ENCODE measurements around the gene LMO2.

The LMO2 gene

GRCh38 chr11:33861941-33862589 lies 29.8 kb downstream of the LMO2 start:
- TF ChIP-seq CTCF (IDR thresholded peaks at IDR 0.05), result no peak

GRCh38 chr11:33861386-33861785 lies 30.5 kb downstream of the LMO2 start:
- TF ChIP-seq CTCF (IDR thresholded peaks at IDR 0.05), result no peak

GRCh38 chr11:33860926-33861325 lies 30.9 kb downstream of the LMO2 start:
- TF ChIP-seq CTCF (IDR thresholded peaks at IDR 0.05), result no peak

GRCh38 chr11:33859306-33859705 lies 32.6 kb downstream of the LMO2 start:
- TF ChIP-seq CTCF (IDR thresholded peaks at IDR 0.05), result no peak

- TF ChIP-seq CTCF (IDR thresholded peaks at IDR 0.05), result peak; percentile 94
Observed at GRCh38 chr11:33857933-33858371, 33.9 kb downstream of the LMO2 start.

- no peak for TF ChIP-seq CTCF (IDR thresholded peaks at IDR 0.05)
Observed at GRCh38 chr11:33855500-33855899, 36.4 kb downstream of the LMO2 start.

GRCh38 chr11:33848717-33849390 lies 43.0 kb downstream of the LMO2 start:
- no peak for TF ChIP-seq CTCF (IDR thresholded peaks at IDR 0.05)

Data from LNCAP (cell line).